ENCODE results near the gene ZNF831.

DNA sequence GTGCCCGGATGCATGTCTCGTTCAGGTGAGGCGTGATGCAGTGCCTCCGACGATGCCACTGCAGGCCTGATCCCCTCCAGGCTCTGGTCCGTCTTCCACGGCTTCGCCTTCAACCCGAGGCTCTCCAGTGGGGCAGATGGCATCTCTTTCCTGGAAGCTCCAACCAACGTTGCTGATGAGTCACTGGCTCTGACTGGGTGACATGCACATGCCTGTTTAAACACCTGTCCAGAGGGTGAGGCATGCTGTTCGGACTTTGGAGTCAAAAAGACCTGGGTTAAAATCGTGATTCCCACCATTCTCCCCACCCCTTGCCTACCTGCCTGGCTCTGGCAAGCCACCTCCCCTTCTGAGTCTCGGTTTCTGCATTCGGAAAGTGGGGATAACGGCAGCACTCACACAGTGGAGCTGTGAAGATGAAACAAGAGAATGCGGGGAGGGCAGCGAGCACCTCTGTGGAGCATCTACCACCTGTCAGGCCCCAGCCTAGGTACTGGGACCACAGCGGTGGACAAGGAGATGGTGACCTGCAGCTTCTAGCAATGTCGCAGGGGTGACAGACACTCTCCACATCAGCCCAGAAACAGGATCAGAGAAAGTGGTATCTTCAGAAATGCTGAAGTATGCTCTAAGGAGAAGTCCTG lies 128.2 kb downstream of the ZNF831 start:
- TF ChIP-seq, protein P1, sequence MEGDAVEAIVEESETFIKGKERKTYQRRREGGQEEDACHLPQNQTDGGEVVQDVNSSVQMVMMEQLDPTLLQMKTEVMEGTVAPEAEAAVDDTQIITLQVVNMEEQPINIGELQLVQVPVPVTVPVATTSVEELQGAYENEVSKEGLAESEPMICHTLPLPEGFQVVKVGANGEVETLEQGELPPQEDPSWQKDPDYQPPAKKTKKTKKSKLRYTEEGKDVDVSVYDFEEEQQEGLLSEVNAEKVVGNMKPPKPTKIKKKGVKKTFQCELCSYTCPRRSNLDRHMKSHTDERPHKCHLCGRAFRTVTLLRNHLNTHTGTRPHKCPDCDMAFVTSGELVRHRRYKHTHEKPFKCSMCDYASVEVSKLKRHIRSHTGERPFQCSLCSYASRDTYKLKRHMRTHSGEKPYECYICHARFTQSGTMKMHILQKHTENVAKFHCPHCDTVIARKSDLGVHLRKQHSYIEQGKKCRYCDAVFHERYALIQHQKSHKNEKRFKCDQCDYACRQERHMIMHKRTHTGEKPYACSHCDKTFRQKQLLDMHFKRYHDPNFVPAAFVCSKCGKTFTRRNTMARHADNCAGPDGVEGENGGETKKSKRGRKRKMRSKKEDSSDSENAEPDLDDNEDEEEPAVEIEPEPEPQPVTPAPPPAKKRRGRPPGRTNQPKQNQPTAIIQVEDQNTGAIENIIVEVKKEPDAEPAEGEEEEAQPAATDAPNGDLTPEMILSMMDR (IDR thresholded peaks at IDR 0.05): no peak
- TF ChIP-seq POLR2AphosphoS5 (IDR thresholded peaks at IDR 0.05) (no peak), POLR2A (IDR thresholded peaks at IDR 0.05) (no peak)
